ENCODE measurements around the gene SFTPB.
"Not testable (repeated sequence)": the region's sequence is repeated elsewhere in the genome, so short reads cannot be mapped to it uniquely, and the experiment has no call there.

Gene SFTPB

GRCh38 chr2:85628658-85629057 is 39.3 kb downstream of the SFTPB start:
- DNase-seq (ENCODE audit: extremely low spot score): no peak
- ChIA-PET CTCF (no interaction called here), POLR2A (interaction anchor here (1.2 kb wide), 1 partner anchor 13 kb away, joined by 6 read pairs; the partner anchor contains the start of gene USP39)
- TF ChIP-seq SP1 (IDR thresholded peaks at IDR 0.05): no peak
- TF ChIP-seq ARNT (IDR thresholded peaks at IDR 0.05): no peak
- TF ChIP-seq SUZ12 (IDR thresholded peaks at IDR 0.05): no peak
- no peak for TF ChIP-seq BHLHE40 (IDR thresholded peaks at IDR 0.05; ENCODE audit: borderline replicate concordance)
- no peak for TF ChIP-seq NFRKB (IDR thresholded peaks at IDR 0.05)
- TF ChIP-seq HDGF (IDR thresholded peaks at IDR 0.05; ENCODE audit: borderline replicate concordance): no peak
- no peak for TF ChIP-seq FOXK2 (IDR thresholded peaks at IDR 0.05)
- TF ChIP-seq TARDBP (IDR thresholded peaks at IDR 0.05): no peak

DNA sequence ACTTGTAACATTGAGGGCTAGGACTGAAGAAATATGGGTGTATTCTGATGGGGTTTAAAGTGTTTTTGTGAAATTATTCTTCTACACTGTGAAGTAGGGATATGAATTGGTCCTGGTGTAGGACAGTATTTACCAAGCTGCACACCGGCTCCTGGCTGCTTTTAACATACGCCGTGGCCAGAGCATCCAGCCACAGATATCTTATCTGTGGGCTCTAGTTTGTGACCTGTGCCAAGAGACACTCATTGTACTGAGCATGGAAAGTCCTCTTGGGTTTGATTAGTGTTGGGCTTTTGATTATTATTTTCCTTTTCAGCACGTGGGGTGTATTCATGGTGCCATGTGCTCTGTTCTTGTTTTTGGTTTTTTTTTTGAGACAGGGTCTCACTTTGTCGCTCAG is 44.0 kb downstream of the SFTPB start:
- ChIA-PET CTCF (no interaction called here), POLR2A (interaction anchor here (1.0 kb wide), 1 partner anchor 12 kb away, joined by 3 read pairs; the partner anchor contains the start of gene C2orf68)
- no peak for DNase-seq (ENCODE audit: extremely low spot score)
- no peak for TF ChIP-seq SP1 (IDR thresholded peaks at IDR 0.05)
- no peak for TF ChIP-seq LEF1 (IDR thresholded peaks at IDR 0.05; ENCODE audit: borderline replicate concordance)
- TF ChIP-seq CTBP1 (IDR thresholded peaks at IDR 0.05; ENCODE audit: borderline replicate concordance): no peak
- no peak for TF ChIP-seq BHLHE40 (IDR thresholded peaks at IDR 0.05; ENCODE audit: borderline replicate concordance)

DNA sequence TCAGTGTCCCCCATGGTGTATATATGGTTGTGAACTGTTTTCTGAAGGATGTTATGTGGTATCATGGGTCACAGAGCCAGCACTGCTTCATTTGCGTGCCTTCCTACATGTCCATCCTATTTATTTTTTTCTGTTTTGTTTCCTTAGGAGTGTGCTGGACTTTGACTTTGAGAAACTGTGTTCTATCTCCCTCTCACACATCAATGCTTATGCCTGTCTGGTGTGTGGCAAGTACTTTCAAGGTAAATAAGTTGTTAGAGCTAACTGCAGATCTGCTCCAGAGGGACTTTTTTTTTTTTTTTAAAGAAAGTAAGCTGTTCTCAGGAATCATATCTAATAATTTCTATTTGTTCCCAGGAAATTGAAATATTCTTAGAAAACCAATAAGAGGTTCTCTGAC is 46.7 kb downstream of the SFTPB start:
- CTCF ChIA-PET: interaction anchor here (0.6 to 2.3 kb wide), 2 partner anchors 16 to 18 kb away, joined by 3 to 10 read pairs; no protein-coding TSS in a partner anchor
- POLR2A ChIA-PET: interaction anchor here (2.4 kb wide), 1 partner anchor 10 kb away, joined by 8 read pairs; the partner anchor contains the start of gene C2orf68

GRCh38 chr2:85619617-85620016 is 48.4 kb downstream of the SFTPB start:
- no peak for TF ChIP-seq ELF4 (IDR thresholded peaks at IDR 0.05)
- TF ChIP-seq FOXM1 (IDR thresholded peaks at IDR 0.05; ENCODE audit: borderline replicate concordance): no peak
- TF ChIP-seq ARNT (IDR thresholded peaks at IDR 0.05): no peak
- TF ChIP-seq, protein P1, sequence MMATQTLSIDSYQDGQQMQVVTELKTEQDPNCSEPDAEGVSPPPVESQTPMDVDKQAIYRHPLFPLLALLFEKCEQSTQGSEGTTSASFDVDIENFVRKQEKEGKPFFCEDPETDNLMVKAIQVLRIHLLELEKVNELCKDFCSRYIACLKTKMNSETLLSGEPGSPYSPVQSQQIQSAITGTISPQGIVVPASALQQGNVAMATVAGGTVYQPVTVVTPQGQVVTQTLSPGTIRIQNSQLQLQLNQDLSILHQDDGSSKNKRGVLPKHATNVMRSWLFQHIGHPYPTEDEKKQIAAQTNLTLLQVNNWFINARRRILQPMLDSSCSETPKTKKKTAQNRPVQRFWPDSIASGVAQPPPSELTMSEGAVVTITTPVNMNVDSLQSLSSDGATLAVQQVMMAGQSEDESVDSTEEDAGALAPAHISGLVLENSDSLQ (IDR thresholded peaks at IDR 0.05): no peak
- TF ChIP-seq NFRKB (IDR thresholded peaks at IDR 0.05): no peak
- no peak for TF ChIP-seq BHLHE40 (IDR thresholded peaks at IDR 0.05; ENCODE audit: borderline replicate concordance)
- no peak for TF ChIP-seq FOXA1 (IDR thresholded peaks at IDR 0.05)
- no peak for TF ChIP-seq LEF1 (IDR thresholded peaks at IDR 0.05; ENCODE audit: borderline replicate concordance)
- no peak for TF ChIP-seq HDGF (IDR thresholded peaks at IDR 0.05; ENCODE audit: borderline replicate concordance)
- TF ChIP-seq CTBP1 (IDR thresholded peaks at IDR 0.05; ENCODE audit: borderline replicate concordance): no peak
- TF ChIP-seq SUZ12 (IDR thresholded peaks at IDR 0.05): no peak
- TF ChIP-seq TARDBP (IDR thresholded peaks at IDR 0.05): no peak
- no peak for TF ChIP-seq FOXK2 (IDR thresholded peaks at IDR 0.05)
- no peak for TF ChIP-seq ZNF384 (IDR thresholded peaks at IDR 0.05)
- no peak for TF ChIP-seq SP1 (IDR thresholded peaks at IDR 0.05)
- no peak for TF ChIP-seq L3MBTL2 (conservative IDR thresholded peaks at IDR 0.05)
- ChIA-PET CTCF (interaction anchor here (0.6 to 0.7 kb wide), 2 partner anchors 29 to 149 kb away, joined by 3 read pairs; no protein-coding TSS in a partner anchor), POLR2A (interaction anchor here (1.3 kb wide), 1 partner anchor 17 kb away, joined by 3 read pairs; no protein-coding TSS in a partner anchor)
- DNase-seq (ENCODE audit: extremely low spot score): no peak

More for the DNA sequence above, 46.7 kb downstream of the SFTPB start:
- TF ChIP-seq FOXM1 (IDR thresholded peaks at IDR 0.05; ENCODE audit: borderline replicate concordance): no peak
- TF ChIP-seq NFRKB (IDR thresholded peaks at IDR 0.05): no peak
- TF ChIP-seq L3MBTL2 (conservative IDR thresholded peaks at IDR 0.05): no peak
- TF ChIP-seq, protein P1 (IDR thresholded peaks at IDR 0.05): no peak
- TF ChIP-seq SUZ12 (IDR thresholded peaks at IDR 0.05): no peak
- no peak for TF ChIP-seq ELF4 (IDR thresholded peaks at IDR 0.05)
- no peak for TF ChIP-seq SP1 (IDR thresholded peaks at IDR 0.05)
- TF ChIP-seq BHLHE40 (IDR thresholded peaks at IDR 0.05; ENCODE audit: borderline replicate concordance): no peak
- no peak for TF ChIP-seq FOXA1 (IDR thresholded peaks at IDR 0.05)
- TF ChIP-seq HDGF (IDR thresholded peaks at IDR 0.05; ENCODE audit: borderline replicate concordance): no peak
- no peak for TF ChIP-seq ZNF384 (IDR thresholded peaks at IDR 0.05)
- no peak for TF ChIP-seq ARNT (IDR thresholded peaks at IDR 0.05)
- no peak for TF ChIP-seq LEF1 (IDR thresholded peaks at IDR 0.05; ENCODE audit: borderline replicate concordance)
- TF ChIP-seq CTBP1 (IDR thresholded peaks at IDR 0.05; ENCODE audit: borderline replicate concordance): no peak
- no peak for TF ChIP-seq TARDBP (IDR thresholded peaks at IDR 0.05)
- DNase-seq (ENCODE audit: extremely low spot score): no peak

GRCh38 chr2:85617723-85618122 is 50.3 kb downstream of the SFTPB start:
- DNase-seq (ENCODE audit: extremely low spot score): not testable (repeated sequence)

DNA sequence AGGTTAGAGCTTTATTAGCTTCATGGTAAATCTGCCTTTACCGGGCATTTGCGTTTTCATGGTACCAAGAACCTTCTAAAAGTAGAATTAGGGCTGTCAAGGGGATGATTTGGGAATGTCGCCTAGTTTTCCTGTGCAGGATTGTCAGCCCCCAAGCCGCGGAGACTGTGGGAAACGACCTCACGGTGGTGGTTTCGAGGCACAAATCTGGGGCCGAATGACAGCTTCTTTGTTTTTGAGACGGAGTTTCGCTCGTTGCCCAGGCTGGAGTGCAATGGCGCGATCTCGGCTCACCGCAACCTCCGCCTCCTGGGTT is 52.6 kb downstream of the SFTPB start:
- DNase-seq (ENCODE audit: extremely low spot score): no peak
- CTCF ChIA-PET: no interaction called here
- POLR2A ChIA-PET: interaction anchor here (0.7 to 3.7 kb wide), 8 partner anchors 13 to 197 kb away, joined by 3 to 15 read pairs (median 4); partner anchors contain the start of genes GGCX, MAT2A, RNF181 and SH2D6
- TF ChIP-seq HDGF (IDR thresholded peaks at IDR 0.05; ENCODE audit: borderline replicate concordance): no peak
- TF ChIP-seq SP1 (IDR thresholded peaks at IDR 0.05): no peak
- TF ChIP-seq CTBP1 (IDR thresholded peaks at IDR 0.05; ENCODE audit: borderline replicate concordance): no peak
- TF ChIP-seq, protein P1 (IDR thresholded peaks at IDR 0.05): no peak
- no peak for TF ChIP-seq FOXM1 (IDR thresholded peaks at IDR 0.05; ENCODE audit: borderline replicate concordance)
- no peak for TF ChIP-seq ZNF384 (IDR thresholded peaks at IDR 0.05)
- no peak for TF ChIP-seq TARDBP (IDR thresholded peaks at IDR 0.05)
- no peak for TF ChIP-seq ELF4 (IDR thresholded peaks at IDR 0.05)
- no peak for TF ChIP-seq L3MBTL2 (conservative IDR thresholded peaks at IDR 0.05)
- no peak for TF ChIP-seq FOXK2 (IDR thresholded peaks at IDR 0.05)
- TF ChIP-seq FOXA1 (IDR thresholded peaks at IDR 0.05): no peak
- no peak for TF ChIP-seq NFRKB (IDR thresholded peaks at IDR 0.05)
- TF ChIP-seq ARNT (IDR thresholded peaks at IDR 0.05): no peak
- no peak for TF ChIP-seq SUZ12 (IDR thresholded peaks at IDR 0.05)
- TF ChIP-seq BHLHE40 (IDR thresholded peaks at IDR 0.05; ENCODE audit: borderline replicate concordance): no peak
- no peak for TF ChIP-seq LEF1 (IDR thresholded peaks at IDR 0.05; ENCODE audit: borderline replicate concordance)

More at GRCh38 chr2:85617723-85618122, 50.3 kb downstream of the SFTPB start:
- TF ChIP-seq, protein P1 (IDR thresholded peaks at IDR 0.05): peak; percentile 53
- peak; percentile 56; the same call in 1 of the 2 replicates for TF ChIP-seq ZNF384 (IDR thresholded peaks at IDR 0.05)
- POLR2A ChIA-PET: interaction anchor here (1.0 kb wide), 1 partner anchor 79 kb away, joined by 3 read pairs; the partner anchor contains the start of gene MAT2A
- CTCF ChIA-PET: not testable (repeated sequence)

DNA sequence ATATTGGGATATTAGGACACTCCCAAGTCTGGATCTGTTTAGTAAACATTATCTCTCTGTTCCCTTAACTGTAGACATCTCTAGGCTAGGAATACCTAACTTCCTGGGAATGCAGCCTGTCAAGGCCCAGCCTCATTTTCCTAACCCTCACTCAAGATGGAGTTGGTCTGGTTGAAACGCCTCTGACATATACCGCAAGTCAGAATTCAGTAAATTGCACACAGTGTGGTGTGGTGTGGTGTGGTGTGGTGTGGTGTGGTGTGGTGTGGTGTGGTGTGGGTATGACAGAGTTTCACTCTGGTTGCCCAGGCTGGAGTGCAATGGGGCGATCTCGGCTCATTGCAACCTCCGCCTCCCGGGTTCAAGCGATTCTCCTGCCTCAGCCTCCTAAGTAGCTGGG is 53.2 kb downstream of the SFTPB start:
- POLR2A ChIA-PET: interaction anchor here (0.6 to 3.7 kb wide), 4 partner anchors 13 to 54 kb away, joined by 3 to 15 read pairs (median 5); partner anchors contain the start of genes GGCX and RNF181
- CTCF ChIA-PET; DNase-seq (ENCODE audit: extremely low spot score): not testable (repeated sequence)
